Neural cell (in vitro differentiated cells): ENCODE data around the gene CLSTN1. TPM values are rescaled to one million over a fixed set of nuclear protein-coding genes. Genes with fewer than 3 reads are reported as not detected.

Source experiments
- H2AFZ ChIP-seq: fragments of 200-600, 300-800 bp; sonication (generic), shearing (Covaris generic); 2 replicates; pipeline ENCODE4 v1.6.0; 2014; ENCODE audit warnings: low read depth, mild to moderate bottlenecking, antibody characterized with exemption, low read length, moderate library complexity
- H3F3A ChIP-seq: fragments of 200-600 bp; shearing (Covaris generic); 2 replicates; pipeline ENCODE4 v1.6.1; 2016; ENCODE audit warnings: mild to moderate bottlenecking, moderate library complexity, mixed read lengths, antibody characterized with exemption, low read length; ENCODE audit not compliant: insufficient read depth, poor library complexity, severe bottlenecking
- H3K27ac ChIP-seq: fragments of 200-600, 300-800 bp; sonication (generic), shearing (Covaris generic); 2 replicates; pipeline ENCODE4 v1.5.1; 2014; ENCODE audit warnings: mild to moderate bottlenecking, low read length, moderate library complexity
- H3K27me3 ChIP-seq: fragments of 300-800, 200-600 bp; sonication (generic), shearing (Covaris generic); 2 replicates; pipeline ENCODE4 v1.6.0; 2014; ENCODE audit warnings: mild to moderate bottlenecking, low read depth, low read length, moderate library complexity; ENCODE audit not compliant: insufficient read depth
- H3K36me3 ChIP-seq: fragments of 300-800, 200-600 bp; sonication (generic), shearing (Covaris generic); 2 replicates; pipeline ENCODE4 v1.5.1; 2014; ENCODE audit warnings: mild to moderate bottlenecking, antibody characterized with exemption, low read length, moderate library complexity; ENCODE audit not compliant: insufficient read depth
- H3K4me2 ChIP-seq: fragments of 300-800, 200-600 bp; sonication (generic), shearing (Covaris generic); 2 replicates; pipeline ENCODE4 v1.6.0; 2014; ENCODE audit warnings: mild to moderate bottlenecking, low read length
- H3K4me3 ChIP-seq: fragments of 300-800, 200-600 bp; sonication (generic), shearing (Covaris generic); 2 replicates; pipeline ENCODE4 v1.5.1; 2014; ENCODE audit warnings: mild to moderate bottlenecking, low read length, moderate library complexity
- H3K79me2 ChIP-seq: fragments of 200-600 bp; shearing (Covaris generic); replicated peaks from 2 replicates; pipeline ENCODE4 v1.6.0; 2014; ENCODE audit warnings: mild to moderate bottlenecking, low read length, moderate library complexity; ENCODE audit not compliant: insufficient read depth
- H3K9ac ChIP-seq: fragments of 300-800, 200-600 bp; sonication (generic), shearing (Covaris generic); 2 replicates; pipeline ENCODE4 v1.6.1; 2016; ENCODE audit warnings: mild to moderate bottlenecking, low read length, mixed read lengths
- H3K9me2 ChIP-seq: fragments of 200-600 bp; shearing (Covaris generic); 2 replicates; pipeline ENCODE4 v1.6.1; 2016; ENCODE audit warnings: mild to moderate bottlenecking, low read length, mixed read lengths; ENCODE audit not compliant: insufficient read depth
- H3K9me3 ChIP-seq: fragments of 200-600, 300-800 bp; sonication (generic), shearing (Covaris generic); 2 replicates; pipeline ENCODE4 v1.6.1; 2016; ENCODE audit warnings: mild to moderate bottlenecking, mixed run types, low read length, moderate library complexity, mixed read lengths
- H4K20me1 ChIP-seq: fragments of 200-600 bp; shearing (Covaris generic); 2 replicates; pipeline ENCODE4 v1.6.1; 2016; ENCODE audit warnings: mild to moderate bottlenecking, mixed run types; ENCODE audit not compliant: insufficient read depth
- EP300 ChIP-seq: fragments of 450-650 bp; conservative IDR thresholded peaks from 2 replicates; pipeline ENCODE4 v1.6.1; 2014; ENCODE audit warnings: antibody characterized with exemption, mild to moderate bottlenecking, moderate library complexity; ENCODE audit not compliant: poor library complexity, severe bottlenecking
- EZH2 ChIP-seq: fragments of 200-600, 300-800 bp; shearing (Covaris generic), sonication (generic); IDR thresholded peaks from 2 replicates; pipeline ENCODE4 v1.6.1; 2014; ENCODE audit warnings: antibody characterized with exemption, low read length, borderline replicate concordance, mild to moderate bottlenecking; ENCODE audit not compliant: insufficient read depth, poor library complexity, severe bottlenecking
- MXI1 ChIP-seq: fragments of 450-650 bp; conservative IDR thresholded peaks from 2 replicates; pipeline ENCODE4 v1.6.1; 2014; ENCODE audit warnings: antibody characterized with exemption, mild to moderate bottlenecking; ENCODE audit not compliant: poor library complexity, severe bottlenecking
- POLR2AphosphoS5 ChIP-seq: IDR thresholded peaks from 2 replicates; pipeline ENCODE4 v1.6.1; 2012
- RAD21 ChIP-seq: fragments of 450-650 bp; conservative IDR thresholded peaks from 2 replicates; pipeline ENCODE4 v1.6.1; 2014; ENCODE audit warnings: antibody characterized with exemption, mild to moderate bottlenecking, moderate library complexity
- SMC3 ChIP-seq: fragments of 450-650 bp; conservative IDR thresholded peaks from 2 replicates; pipeline ENCODE4 v1.6.1; 2014; ENCODE audit warnings: antibody characterized with exemption, mild to moderate bottlenecking, moderate library complexity; ENCODE audit not compliant: poor library complexity
- TAF1 ChIP-seq: IDR thresholded peaks from 2 replicates; pipeline ENCODE4 v1.6.1; 2012; ENCODE audit warnings: low read depth
- polyA plus RNA-seq: library from polyadenylated mRNA; depleted of rRNA; stranded (reverse); fragments of >200 nt; gene quantifications from 2 replicates; pipeline ENCODE4 v1.2.3, GENCODE V29; 2014
- TF ChIP-seq, protein P1 (sequence below): IDR thresholded peaks from 2 replicates; pipeline ENCODE4 v1.6.1; 2012; ENCODE audit warnings: borderline replicate concordance
- TF ChIP-seq, protein P2 (sequence below): fragments of 450-650 bp; IDR thresholded peaks from 2 replicates; pipeline ENCODE4 v1.5.1; 2014; ENCODE audit warnings: antibody characterized with exemption, mild to moderate bottlenecking, moderate library complexity; ENCODE audit not compliant: poor library complexity, severe bottlenecking

CLSTN1 gene
- polyA plus RNA-seq, 1 donor from 2014 or later: 77.2 TPM

DNA sequence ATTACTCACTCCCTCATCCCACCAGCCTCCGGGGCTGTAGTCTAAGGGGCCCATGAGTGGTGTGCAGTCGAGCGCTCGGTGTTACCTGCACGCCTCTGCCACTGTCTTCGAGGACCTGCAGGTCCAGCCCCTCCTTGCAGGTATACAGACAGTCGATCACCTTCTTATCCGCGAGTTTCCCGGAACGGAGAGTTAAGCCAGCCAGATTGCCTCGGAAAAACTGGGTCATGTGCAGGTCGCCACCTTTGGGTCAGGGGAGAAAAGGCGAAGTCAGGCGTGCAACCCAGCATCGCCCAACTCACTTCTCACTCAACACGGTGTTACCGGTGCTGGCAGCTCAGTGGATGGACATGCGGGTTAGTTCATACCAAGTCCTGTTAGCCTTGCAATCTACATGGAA, 88.0 kb downstream of the CLSTN1 start:
- Histone ChIP-seq H3K27me3 (no peaks in the 10 kb centered on the region), H3K9me3 (no peaks in the 10 kb centered on the region), H3K79me2 (no peaks in the 10 kb centered on the region), H3K27ac (no peak overlapping the region), H3K9me2 (no peaks in the 10 kb centered on the region), H3K4me3 (no peak overlapping the region), H4K20me1 (no peaks in the 10 kb centered on the region), H3K9ac (no peak overlapping the region), H3K4me2 (no peak overlapping the region), H3F3A (no peaks in the 10 kb centered on the region), H3K36me3 (peaks cover 3% of the 10 kb centered on the region), H2AFZ (no peak overlapping the region)
- TF ChIP-seq RAD21: no peak
- TF ChIP-seq, protein P1, sequence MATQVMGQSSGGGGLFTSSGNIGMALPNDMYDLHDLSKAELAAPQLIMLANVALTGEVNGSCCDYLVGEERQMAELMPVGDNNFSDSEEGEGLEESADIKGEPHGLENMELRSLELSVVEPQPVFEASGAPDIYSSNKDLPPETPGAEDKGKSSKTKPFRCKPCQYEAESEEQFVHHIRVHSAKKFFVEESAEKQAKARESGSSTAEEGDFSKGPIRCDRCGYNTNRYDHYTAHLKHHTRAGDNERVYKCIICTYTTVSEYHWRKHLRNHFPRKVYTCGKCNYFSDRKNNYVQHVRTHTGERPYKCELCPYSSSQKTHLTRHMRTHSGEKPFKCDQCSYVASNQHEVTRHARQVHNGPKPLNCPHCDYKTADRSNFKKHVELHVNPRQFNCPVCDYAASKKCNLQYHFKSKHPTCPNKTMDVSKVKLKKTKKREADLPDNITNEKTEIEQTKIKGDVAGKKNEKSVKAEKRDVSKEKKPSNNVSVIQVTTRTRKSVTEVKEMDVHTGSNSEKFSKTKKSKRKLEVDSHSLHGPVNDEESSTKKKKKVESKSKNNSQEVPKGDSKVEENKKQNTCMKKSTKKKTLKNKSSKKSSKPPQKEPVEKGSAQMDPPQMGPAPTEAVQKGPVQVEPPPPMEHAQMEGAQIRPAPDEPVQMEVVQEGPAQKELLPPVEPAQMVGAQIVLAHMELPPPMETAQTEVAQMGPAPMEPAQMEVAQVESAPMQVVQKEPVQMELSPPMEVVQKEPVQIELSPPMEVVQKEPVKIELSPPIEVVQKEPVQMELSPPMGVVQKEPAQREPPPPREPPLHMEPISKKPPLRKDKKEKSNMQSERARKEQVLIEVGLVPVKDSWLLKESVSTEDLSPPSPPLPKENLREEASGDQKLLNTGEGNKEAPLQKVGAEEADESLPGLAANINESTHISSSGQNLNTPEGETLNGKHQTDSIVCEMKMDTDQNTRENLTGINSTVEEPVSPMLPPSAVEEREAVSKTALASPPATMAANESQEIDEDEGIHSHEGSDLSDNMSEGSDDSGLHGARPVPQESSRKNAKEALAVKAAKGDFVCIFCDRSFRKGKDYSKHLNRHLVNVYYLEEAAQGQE: no peak
- no peak for TF ChIP-seq EP300
- TF ChIP-seq TAF1: no peak
- TF ChIP-seq MXI1: no peak
- TF ChIP-seq EZH2: no peak

DNA sequence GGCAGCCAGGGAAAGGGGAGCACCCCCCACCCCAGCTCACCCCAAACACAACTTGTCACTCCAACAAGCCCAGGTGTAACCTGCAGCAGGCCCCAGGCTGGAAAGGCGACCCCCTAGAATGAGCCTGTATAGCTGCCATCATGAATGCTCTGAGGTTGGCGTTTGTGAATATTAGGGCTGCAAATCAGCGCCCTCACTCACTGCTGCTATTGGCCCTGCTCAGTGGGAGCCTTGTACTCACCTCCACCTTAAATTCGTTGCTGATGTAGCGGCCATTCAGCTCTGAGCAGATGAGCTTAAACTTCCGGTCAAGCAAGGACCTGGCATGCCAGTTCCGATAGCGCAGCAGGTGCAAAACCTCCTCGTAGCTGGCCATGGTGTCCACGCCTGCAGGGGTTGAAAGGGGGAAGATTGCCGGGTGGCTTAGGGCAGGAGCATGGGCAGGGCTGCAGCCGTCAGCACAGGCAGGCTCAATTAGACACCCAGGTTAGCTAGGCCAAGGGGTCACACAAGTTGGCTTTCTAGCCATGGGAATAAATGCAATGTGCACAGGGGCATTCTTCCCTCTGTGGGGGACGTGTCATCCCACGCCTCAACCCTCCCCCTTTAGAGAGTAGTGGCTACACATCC, 90.5 kb downstream of the CLSTN1 start:
- no peaks in the 10 kb centered on the region for H3F3A ChIP-seq
- H3K27ac ChIP-seq: no peak overlapping the region
- H3K36me3 ChIP-seq: no peaks in the 10 kb centered on the region
- H3K9me2 ChIP-seq: no peaks in the 10 kb centered on the region
- no peak overlapping the region for H3K9ac ChIP-seq
- no peaks in the 10 kb centered on the region for H3K79me2 ChIP-seq
- no peaks in the 10 kb centered on the region for H3K9me3 ChIP-seq
- H3K4me2 ChIP-seq: no peak overlapping the region
- no peaks in the 10 kb centered on the region for H3K27me3 ChIP-seq
- no peak for TF ChIP-seq MXI1
- no peak for TF ChIP-seq TAF1
- no peak for TF ChIP-seq POLR2AphosphoS5
- TF ChIP-seq EP300: no peak
- TF ChIP-seq, protein P2, sequence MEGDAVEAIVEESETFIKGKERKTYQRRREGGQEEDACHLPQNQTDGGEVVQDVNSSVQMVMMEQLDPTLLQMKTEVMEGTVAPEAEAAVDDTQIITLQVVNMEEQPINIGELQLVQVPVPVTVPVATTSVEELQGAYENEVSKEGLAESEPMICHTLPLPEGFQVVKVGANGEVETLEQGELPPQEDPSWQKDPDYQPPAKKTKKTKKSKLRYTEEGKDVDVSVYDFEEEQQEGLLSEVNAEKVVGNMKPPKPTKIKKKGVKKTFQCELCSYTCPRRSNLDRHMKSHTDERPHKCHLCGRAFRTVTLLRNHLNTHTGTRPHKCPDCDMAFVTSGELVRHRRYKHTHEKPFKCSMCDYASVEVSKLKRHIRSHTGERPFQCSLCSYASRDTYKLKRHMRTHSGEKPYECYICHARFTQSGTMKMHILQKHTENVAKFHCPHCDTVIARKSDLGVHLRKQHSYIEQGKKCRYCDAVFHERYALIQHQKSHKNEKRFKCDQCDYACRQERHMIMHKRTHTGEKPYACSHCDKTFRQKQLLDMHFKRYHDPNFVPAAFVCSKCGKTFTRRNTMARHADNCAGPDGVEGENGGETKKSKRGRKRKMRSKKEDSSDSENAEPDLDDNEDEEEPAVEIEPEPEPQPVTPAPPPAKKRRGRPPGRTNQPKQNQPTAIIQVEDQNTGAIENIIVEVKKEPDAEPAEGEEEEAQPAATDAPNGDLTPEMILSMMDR: no peak
- TF ChIP-seq SMC3: no peak
- TF ChIP-seq EZH2: no peak
- TF ChIP-seq, protein P1: no peak
- no peak for TF ChIP-seq RAD21
- no peak overlapping the region for H2AFZ ChIP-seq
- H3K4me3 ChIP-seq: no peak overlapping the region
- H4K20me1 ChIP-seq: no peaks in the 10 kb centered on the region
